ENCODE data around the gene GYS1.

Gene GYS1

DNA sequence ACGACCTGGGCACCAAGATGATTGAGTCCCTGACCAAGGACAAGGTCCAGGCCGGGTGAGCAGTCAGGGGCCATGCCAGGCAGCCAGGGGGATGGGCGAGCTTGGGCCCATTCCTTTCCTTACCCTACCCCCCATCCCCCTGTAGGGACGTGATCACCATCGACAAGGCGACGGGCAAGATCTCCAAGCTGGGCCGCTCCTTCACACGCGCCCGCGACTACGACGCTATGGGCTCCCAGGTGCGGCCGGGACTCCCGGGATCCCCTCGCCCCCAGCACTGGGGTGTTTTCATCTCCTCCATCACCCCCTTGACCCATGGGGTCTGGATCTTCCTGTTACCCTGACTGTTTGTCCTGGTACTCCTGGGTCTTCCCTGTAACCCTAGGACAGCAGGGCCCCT lies 16.7 kb upstream of the GYS1 start:
- intact Hi-C loops (cut with micrococcal nuclease) = no loop called here
- peaks cover 99% of the 10 kb centered on the region for H3K36me3 Mint-ChIP-seq (ENCODE audit: low read depth)
- no peaks in the 10 kb centered on the region for H3K4me1 Mint-ChIP-seq (ENCODE audit: low read depth)
- H3K4me3 Mint-ChIP-seq = no peak overlapping the region
- no peaks in the 10 kb centered on the region for H3K27me3 Mint-ChIP-seq
- H3K27ac Mint-ChIP-seq = no peak overlapping the region
- no peaks in the 10 kb centered on the region for H3K9me3 Mint-ChIP-seq

DNA sequence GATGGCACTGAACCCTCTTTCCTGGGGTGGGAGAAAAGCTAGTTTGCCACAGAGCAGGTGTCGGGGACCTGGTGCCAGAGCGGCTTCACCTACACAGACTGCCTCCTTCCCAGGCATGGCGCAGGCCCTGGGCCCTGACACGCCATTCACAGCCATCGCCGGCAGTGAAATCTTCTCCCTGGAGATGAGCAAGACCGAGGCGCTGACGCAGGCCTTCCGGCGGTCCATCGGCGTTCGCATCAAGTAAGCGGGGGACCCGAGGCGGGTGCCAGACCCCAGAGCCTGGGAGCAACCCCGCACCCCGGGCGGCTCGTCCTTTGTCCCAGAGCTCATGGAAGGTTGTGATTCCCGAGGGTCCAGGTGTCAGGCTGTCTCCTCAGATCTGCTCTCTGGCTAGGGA lies 13.8 kb upstream of the GYS1 start:
- Mint-ChIP-seq H3K27me3 (no peaks in the 10 kb centered on the region), H3K4me3 (no peak overlapping the region), H3K4me1 (ENCODE audit: low read depth) (no peaks in the 10 kb centered on the region), H3K36me3 (ENCODE audit: low read depth) (peaks cover 98% of the 10 kb centered on the region), H3K27ac (no peak overlapping the region), H3K9me3 (no peaks in the 10 kb centered on the region)
- intact Hi-C loops (cut with micrococcal nuclease) = no loop called here

DNA sequence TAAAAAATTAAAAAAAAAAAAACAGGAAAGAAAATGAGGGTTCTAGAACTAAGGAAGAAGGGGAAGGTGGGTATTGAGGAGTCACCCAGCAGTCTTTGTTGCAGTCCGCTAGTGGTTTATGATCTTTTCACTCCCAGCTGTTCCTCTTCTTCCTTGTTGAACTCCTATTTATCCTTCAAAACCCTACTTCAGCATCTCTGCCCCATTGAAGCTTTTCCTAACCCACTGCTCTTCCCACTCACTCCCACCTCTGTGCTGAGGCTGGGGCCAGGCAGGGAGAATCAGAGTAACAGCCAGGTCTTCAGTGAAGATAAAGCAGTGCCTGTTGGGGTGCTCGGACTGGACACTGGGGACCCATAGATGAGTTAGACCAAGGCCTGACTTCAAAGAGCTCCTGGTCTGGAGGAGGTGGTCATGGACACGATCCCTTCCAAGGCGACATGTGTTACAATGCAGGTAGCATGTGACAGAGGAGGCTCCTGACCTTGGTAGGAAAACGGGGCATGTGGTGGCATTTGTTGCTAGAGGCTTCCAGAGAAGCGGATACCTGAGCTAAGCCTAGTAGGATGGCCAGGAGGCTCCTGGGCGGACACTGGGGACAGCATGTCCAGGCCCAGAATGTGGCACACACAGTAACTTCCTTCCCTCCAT lies 12.0 kb upstream of the GYS1 start:
- peaks cover 83% of the 10 kb centered on the region for H3K36me3 Mint-ChIP-seq (ENCODE audit: low read depth)
- no peaks in the 10 kb centered on the region for H3K4me1 Mint-ChIP-seq (ENCODE audit: low read depth)
- H3K27ac Mint-ChIP-seq = no peak overlapping the region
- H3K27me3 Mint-ChIP-seq = no peaks in the 10 kb centered on the region
- H3K9me3 Mint-ChIP-seq = no peaks in the 10 kb centered on the region
- H3K4me3 Mint-ChIP-seq = no peak overlapping the region
- intact Hi-C loops (cut with micrococcal nuclease) = no loop called here

DNA sequence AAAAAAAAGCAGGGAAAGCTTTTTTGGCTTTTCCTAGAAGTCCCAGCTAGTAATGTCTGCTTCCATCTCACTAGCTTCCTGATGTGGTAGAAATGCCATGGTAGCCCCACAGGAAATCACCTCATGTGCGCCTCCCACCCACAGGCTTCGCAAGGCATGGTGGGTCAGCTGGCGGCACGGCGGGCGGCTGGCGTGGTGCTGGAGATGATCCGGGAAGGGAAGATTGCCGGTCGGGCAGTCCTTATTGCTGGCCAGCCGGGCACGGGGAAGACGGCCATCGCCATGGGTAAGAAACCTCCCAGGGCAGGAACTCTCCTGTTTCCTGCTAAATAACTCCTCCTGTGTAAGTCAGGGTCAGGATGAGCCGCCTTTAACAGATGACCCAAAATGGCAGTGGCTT lies 11.0 kb upstream of the GYS1 start:
- H3K9me3 Mint-ChIP-seq = no peaks in the 10 kb centered on the region
- intact Hi-C loops (cut with micrococcal nuclease) = no loop called here
- H3K4me3 Mint-ChIP-seq = no peak overlapping the region
- H3K36me3 Mint-ChIP-seq (ENCODE audit: low read depth) = peaks cover 74% of the 10 kb centered on the region
- H3K27me3 Mint-ChIP-seq = no peaks in the 10 kb centered on the region
- no peak overlapping the region for H3K27ac Mint-ChIP-seq
- peaks cover 9% of the 10 kb centered on the region for H3K4me1 Mint-ChIP-seq (ENCODE audit: low read depth)

DNA sequence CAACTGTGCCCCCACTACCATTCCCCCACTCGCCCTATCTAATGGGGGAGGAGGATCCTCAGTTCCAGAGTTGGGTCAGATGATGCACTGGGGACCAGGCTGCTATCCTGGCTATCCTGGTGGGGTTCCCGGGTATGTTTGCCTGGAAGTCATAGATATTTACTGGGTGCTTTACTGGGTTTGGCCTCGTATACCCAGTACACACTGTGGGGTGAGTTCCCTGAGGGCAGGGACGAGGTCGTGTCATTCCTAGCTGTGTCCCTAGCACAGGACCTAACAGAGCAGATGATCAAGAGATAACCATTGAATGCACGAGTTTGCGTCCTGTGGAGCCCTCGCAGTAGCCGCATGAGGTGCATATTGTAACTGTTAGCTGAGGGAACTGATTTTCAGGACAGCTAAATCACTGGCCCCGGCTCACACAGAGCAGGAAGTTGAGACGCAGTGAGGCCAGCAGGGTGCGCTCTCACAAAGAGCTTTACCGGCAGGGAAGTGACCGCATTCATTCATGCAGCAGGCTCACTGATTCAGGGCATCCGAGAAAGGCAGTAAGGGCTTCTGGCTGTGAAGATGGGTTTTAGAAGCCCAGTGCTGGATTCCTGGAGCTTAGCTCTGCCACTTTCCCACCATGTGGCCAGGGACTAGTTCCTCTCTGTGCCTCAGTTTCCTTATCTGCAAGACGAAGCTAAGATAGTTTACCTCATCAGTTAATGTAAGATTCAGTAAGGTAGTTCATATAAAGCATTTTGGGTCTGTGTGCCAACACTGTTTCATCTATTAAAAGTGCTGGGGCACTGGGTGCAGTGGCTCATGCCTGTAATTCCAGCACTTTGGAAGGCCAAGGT lies 6.6 kb upstream of the GYS1 start:
- Mint-ChIP-seq H3K9me3 (no peaks in the 10 kb centered on the region), H3K36me3 (ENCODE audit: low read depth) (peaks cover 30% of the 10 kb centered on the region), H3K27ac (no peak overlapping the region), H3K27me3 (no peaks in the 10 kb centered on the region), H3K4me3 (no peak overlapping the region), H3K4me1 (ENCODE audit: low read depth) (peaks cover 27% of the 10 kb centered on the region)
- intact Hi-C loops (cut with micrococcal nuclease) = no loop called here

DNA sequence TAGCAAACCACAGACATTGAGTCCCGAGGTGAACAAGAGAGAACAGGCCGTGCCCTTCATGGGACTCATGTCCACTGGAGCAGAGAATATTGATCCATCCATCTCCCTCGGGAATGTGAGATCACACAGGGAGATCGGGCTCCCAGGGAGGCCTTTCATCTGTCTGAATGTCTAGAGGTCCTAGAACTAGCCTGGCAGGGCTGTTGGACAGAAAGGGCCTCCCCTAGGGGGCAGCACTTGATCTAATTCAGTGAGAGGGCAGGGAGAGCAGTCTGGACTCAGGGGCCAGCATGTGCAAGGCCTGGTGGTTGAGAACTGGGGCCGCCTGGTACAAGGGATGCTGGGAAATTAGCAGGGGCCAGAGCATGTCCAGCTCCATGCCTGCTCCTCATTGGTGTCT lies 4.9 kb upstream of the GYS1 start:
- H3K27ac Mint-ChIP-seq = no peak overlapping the region
- peaks cover 39% of the 10 kb centered on the region for H3K4me1 Mint-ChIP-seq (ENCODE audit: low read depth)
- intact Hi-C loops (cut with micrococcal nuclease) = no loop called here
- H3K9me3 Mint-ChIP-seq = no peaks in the 10 kb centered on the region
- H3K36me3 Mint-ChIP-seq (ENCODE audit: low read depth) = peaks cover 27% of the 10 kb centered on the region
- no peak overlapping the region for H3K4me3 Mint-ChIP-seq
- H3K27me3 Mint-ChIP-seq = no peaks in the 10 kb centered on the region

DNA sequence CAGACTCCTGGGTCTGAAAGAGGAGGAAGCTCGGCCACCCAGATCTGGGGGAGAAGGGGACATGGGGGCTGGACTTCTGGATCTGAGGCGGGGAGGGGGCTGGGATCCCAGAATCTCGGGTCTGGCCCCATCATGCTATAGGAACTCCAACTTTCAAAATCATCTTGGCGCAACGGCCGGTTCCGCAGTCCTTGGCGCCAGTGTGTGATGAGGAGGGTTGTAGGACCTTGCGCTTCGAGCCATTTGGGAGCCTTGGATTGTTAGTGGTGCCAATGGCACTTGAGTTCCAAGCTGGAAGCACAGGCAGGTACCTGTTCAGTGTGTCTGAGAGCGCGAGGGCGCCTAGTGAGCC lies 902 bp upstream of the GYS1 start:
- intact Hi-C loops (cut with micrococcal nuclease) = no loop called here
- peak overlapping the region; percentile 95 for H3K4me3 Mint-ChIP-seq
- H3K27ac Mint-ChIP-seq = peak overlapping the region; percentile 95
- no peaks in the 10 kb centered on the region for H3K27me3 Mint-ChIP-seq
- H3K9me3 Mint-ChIP-seq = no peaks in the 10 kb centered on the region
- peaks cover 52% of the 10 kb centered on the region for H3K36me3 Mint-ChIP-seq (ENCODE audit: low read depth)
- H3K4me1 Mint-ChIP-seq (ENCODE audit: low read depth) = peaks cover 58% of the 10 kb centered on the region

DNA sequence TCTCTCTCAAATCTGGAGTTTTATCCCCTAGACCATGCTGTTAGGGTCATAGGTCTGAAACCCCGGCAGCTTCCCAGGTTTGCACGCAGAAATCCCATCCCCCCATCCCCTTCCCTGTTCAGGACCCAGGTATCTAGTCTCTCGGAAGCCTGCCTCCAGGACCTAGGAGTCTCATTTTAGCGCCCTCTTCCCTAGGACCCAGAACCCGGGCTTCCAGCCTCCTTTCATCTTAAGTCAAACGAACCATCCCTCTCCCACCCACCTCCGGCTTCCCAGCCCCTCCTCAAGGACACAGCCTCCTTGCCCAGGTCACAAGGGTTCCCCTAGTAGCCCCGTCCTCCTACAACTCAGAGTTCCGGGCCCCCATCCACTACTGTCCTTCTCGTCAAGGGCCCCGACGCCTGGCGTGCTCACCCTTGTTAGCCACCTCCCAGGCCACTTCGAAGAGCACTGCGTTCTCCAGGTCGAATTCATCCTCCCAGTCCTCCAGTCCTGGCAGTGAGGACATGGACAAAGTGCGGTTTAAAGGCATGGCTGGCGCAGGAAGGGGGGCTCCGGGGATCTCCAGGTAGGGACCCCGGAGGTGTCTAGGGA lies 431 bp downstream of the GYS1 start:
- H3K4me3 Mint-ChIP-seq = peak overlapping the region; percentile 95
- no peaks in the 10 kb centered on the region for H3K27me3 Mint-ChIP-seq
- H3K4me1 Mint-ChIP-seq (ENCODE audit: low read depth) = peaks cover 51% of the 10 kb centered on the region
- intact Hi-C loops (cut with micrococcal nuclease) = no loop called here
- H3K36me3 Mint-ChIP-seq (ENCODE audit: low read depth) = peaks cover 65% of the 10 kb centered on the region
- peak overlapping the region; percentile 95 for H3K27ac Mint-ChIP-seq
- H3K9me3 Mint-ChIP-seq = no peaks in the 10 kb centered on the region

DNA sequence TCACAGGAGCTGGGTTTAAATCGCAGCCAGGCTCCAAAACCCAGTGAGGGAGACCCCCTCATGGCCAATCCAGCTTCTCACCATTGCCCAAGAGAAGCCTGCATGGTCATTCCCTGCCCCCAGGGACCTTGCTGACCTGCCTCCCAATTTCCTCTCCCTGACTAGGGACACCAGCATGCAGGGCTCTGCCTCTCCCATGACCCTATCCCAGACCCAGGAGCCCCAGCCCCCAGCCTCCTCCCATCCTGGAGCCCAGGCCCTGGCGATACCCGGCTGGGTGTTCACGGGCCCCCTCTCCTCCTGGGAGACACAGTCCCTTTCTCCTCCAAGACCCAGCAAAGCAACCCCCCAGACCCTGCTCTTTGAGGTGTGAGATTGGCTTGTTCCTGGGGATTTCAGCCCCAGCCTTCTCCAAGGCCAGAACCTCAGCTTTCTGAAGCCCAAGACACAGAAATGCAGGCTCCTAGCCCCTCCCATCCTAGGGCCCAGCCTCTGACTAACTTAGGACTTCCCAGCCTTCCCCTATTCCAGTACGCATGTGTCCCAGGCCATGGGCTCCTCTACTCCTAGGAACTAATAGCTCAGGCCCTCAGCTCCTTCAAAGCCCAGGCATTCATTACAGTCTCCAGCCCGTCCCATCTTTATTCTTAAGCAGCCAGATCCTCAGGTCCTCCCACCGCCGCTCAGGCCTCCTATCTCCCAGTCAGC lies 1.1 kb downstream of the GYS1 start:
- intact Hi-C loops (cut with micrococcal nuclease) = no loop called here

DNA sequence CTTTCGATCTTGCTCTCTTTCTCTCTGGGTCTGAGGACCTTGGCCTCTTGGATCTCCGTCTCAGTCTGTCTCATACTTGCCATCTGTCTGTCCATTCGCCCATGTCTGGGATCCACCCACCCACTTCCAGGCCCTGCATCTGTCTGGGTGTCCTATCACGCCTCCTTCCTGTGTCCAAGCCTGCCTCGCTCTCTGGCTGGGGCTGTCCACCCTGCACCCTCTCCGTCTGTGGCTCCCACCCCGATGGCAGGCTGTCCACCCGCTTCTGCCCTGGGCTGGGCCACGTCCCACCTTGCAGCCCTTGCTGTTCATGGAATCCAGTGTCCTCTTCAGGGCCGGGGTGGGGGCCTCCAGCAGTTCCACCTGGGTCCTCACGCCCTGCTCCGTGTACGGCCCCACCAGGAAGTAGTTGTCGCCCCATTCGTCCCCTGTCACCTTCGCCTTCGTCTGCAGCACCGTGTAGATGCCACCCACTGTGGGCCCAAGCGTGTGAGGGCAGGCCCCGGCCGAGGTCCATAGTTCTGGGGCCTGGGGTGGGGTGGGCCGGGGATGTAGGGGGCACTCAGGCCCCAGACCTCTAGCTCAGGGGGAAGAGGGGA lies 2.0 kb downstream of the GYS1 start:
- H3K27me3 Mint-ChIP-seq = no peaks in the 10 kb centered on the region
- intact Hi-C loops (cut with micrococcal nuclease) = no loop called here
- H3K4me3 Mint-ChIP-seq = no peak overlapping the region

More for the DNA sequence above, 1.1 kb downstream of the GYS1 start:
- Mint-ChIP-seq H3K9me3 (no peaks in the 10 kb centered on the region), H3K27me3 (no peaks in the 10 kb centered on the region), H3K36me3 (ENCODE audit: low read depth) (peaks cover 72% of the 10 kb centered on the region), H3K4me3 (peak overlapping the region; percentile 95), H3K4me1 (ENCODE audit: low read depth) (peaks cover 55% of the 10 kb centered on the region), H3K27ac (peak overlapping the region; percentile 95)

DNA sequence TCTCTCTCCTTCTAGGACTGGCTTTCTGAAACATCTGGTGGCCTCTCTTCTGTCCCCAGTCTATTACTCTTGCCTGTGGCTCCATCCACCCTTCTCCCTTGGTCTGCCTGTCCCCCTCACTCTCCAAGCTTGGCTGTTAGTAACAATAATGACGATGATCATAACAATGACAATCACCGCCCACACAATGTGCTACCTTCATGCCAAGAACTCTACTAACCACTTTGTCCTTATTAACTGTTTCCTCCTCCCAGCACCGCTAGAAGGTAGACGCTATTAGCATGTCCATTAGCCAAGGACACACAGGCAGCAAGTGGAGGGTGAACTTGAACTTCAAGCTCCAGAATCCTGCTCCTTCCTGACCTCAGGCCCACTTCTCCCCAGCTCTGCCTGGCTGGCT lies 2.7 kb downstream of the GYS1 start:
- peaks cover 54% of the 10 kb centered on the region for H3K4me1 Mint-ChIP-seq (ENCODE audit: low read depth)
- peaks cover 84% of the 10 kb centered on the region for H3K36me3 Mint-ChIP-seq (ENCODE audit: low read depth)
- H3K9me3 Mint-ChIP-seq = no peaks in the 10 kb centered on the region
- no peak overlapping the region for H3K27ac Mint-ChIP-seq
- intact Hi-C loops (cut with micrococcal nuclease) = no loop called here
- H3K4me3 Mint-ChIP-seq = no peak overlapping the region
- H3K27me3 Mint-ChIP-seq = no peaks in the 10 kb centered on the region

More for the DNA sequence above, 2.0 kb downstream of the GYS1 start:
- H3K27ac Mint-ChIP-seq = peak overlapping the region; percentile 95
- no peaks in the 10 kb centered on the region for H3K9me3 Mint-ChIP-seq
- H3K4me1 Mint-ChIP-seq (ENCODE audit: low read depth) = peaks cover 55% of the 10 kb centered on the region
- H3K36me3 Mint-ChIP-seq (ENCODE audit: low read depth) = peaks cover 77% of the 10 kb centered on the region

DNA sequence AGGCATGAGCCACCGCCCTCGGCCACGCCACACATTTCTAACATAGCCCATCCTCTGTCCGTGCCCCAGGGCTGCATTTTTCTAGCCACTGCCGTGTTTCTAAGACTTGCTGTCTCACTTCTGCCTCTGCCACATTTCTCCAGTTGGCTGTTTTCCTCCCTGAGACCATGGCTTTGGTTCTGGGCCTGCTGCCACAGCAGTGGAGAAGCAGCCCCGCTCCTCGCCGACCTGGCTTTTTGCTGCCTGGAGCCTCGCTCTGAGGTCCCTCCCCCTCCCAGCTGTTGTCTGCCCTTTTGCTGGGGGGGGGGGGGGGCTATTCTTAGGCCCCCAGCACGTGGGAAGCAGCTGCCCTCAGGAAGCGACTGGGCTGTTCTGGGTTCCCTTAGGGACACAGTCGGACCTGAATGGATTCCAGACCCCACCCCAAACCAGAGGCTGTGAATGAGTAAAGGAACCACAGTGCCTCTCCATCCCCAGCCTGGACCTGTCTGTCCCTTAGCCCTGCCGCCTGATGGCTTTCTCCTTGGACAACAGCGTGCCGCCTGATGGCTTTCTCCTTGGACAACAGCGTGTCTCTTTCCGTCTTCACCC lies 3.3 kb downstream of the GYS1 start:
- no peaks in the 10 kb centered on the region for H3K27me3 Mint-ChIP-seq
- intact Hi-C loops (cut with micrococcal nuclease) = no loop called here
- no peak overlapping the region for H3K4me3 Mint-ChIP-seq
- H3K9me3 Mint-ChIP-seq = no peaks in the 10 kb centered on the region
- H3K36me3 Mint-ChIP-seq (ENCODE audit: low read depth) = peaks cover 89% of the 10 kb centered on the region
- no peak overlapping the region for H3K27ac Mint-ChIP-seq
- H3K4me1 Mint-ChIP-seq (ENCODE audit: low read depth) = peaks cover 47% of the 10 kb centered on the region

DNA sequence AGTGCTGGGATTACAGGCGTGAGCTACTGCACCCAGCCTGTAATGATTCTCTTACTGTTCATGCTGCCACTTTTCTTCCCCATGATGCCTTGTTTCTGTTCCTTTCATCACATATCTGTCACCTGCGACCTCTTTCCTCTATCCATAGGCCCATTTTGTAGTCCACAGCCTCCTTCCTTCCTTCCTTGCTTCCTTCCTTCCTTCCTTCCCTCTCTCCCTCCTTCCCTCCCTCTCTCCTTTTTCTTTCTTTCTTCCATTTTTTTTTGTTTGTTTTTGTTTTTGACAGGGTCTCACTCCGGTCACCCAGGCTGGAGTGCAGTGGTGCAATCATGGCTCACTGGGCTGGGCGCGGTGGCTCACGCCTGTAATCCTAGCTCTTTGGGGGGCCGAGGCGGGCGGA lies 4.2 kb downstream of the GYS1 start:
- Mint-ChIP-seq H3K9me3 (no peaks in the 10 kb centered on the region), H3K27ac (no peak overlapping the region), H3K36me3 (ENCODE audit: low read depth) (peaks cover 90% of the 10 kb centered on the region), H3K27me3 (no peaks in the 10 kb centered on the region), H3K4me3 (no peak overlapping the region), H3K4me1 (ENCODE audit: low read depth) (peaks cover 38% of the 10 kb centered on the region)
- intact Hi-C loops (cut with micrococcal nuclease) = no loop called here
